Heart left ventricle (tissue), 16 donors: Measurements from ENCODE around the gene FUS. TPM values are rescaled to one million over a fixed set of nuclear protein-coding genes. Genes with fewer than 3 reads are reported as not detected.

Source experiments
- ATAC-seq, 4 donors: fragments of 200-7000 bp; cut with Tn5 transposase; one replicate each; pipeline ENCODE4 v1.9.1; 2020 to 2022; ENCODE audit warnings: moderate library complexity in 4 of 4, mild to moderate bottlenecking in 3 of 4, moderate number of reproducible peaks in 1 of 4
- DNase-seq, 5 donors: peaks; one replicate each; pipeline ENCODE4 v3.0.0-alpha.2; 2020
- H3K27ac ChIP-seq, 12 donors: fragments of 200-600 bp; sonication (generic) in 4 of 12; one replicate each; pipeline versions ENCODE4 v1.5.0 to v1.8.0; 2016 to 2022; ENCODE audit warnings: mild to moderate bottlenecking in 2 of 12
- H3K27me3 ChIP-seq, 9 donors: fragments of 200-600 bp; sonication (generic) in 2 of 9; one replicate each; pipeline versions ENCODE4 v1.5.1 to v1.8.0; 2016 to 2022; ENCODE audit warnings: mild to moderate bottlenecking in 3 of 9
- H3K36me3 ChIP-seq, 9 donors: fragments of 200-600 bp; sonication (generic) in 2 of 9; one replicate each; pipeline versions ENCODE4 v1.5.0 to v1.8.0; 2018 to 2022; ENCODE audit warnings: mild to moderate bottlenecking in 2 of 9
- H3K4me1 ChIP-seq, 12 donors: fragments of 200-600 bp; sonication (generic) in 4 of 12; one replicate each; pipeline versions ENCODE4 v1.5.0 to v1.8.0; 2016 to 2022; ENCODE audit warnings: mild to moderate bottlenecking in 3 of 12
- H3K4me3 ChIP-seq, 12 donors: fragments of 200-600 bp; sonication (generic) in 4 of 12; one replicate each; pipeline versions ENCODE4 v1.5.0 to v1.8.0; 2017 to 2022; ENCODE audit warnings: mild to moderate bottlenecking in 9 of 12, moderate library complexity in 4 of 12
- H3K9me3 ChIP-seq, 12 donors: fragments of 200-600 bp; sonication (generic) in 4 of 12; one replicate each; pipeline versions ENCODE4 v1.5.0 to v1.8.0; 2016 to 2022; ENCODE audit warnings: mild to moderate bottlenecking in 1 of 12
- CTCF ChIP-seq, 12 donors: fragments of 200-600 bp; sonication (generic) in 4 of 12; IDR thresholded peaks; one replicate each; pipeline versions ENCODE4 v1.5.0 to v1.8.0; 2018 to 2022; ENCODE audit warnings: antibody characterized with exemption in 12 of 12, mild to moderate bottlenecking in 5 of 12
- POLR2A ChIP-seq, 2 donors: fragments of 450-650 bp; IDR thresholded peaks; one replicate each; pipeline ENCODE4 v1.6.1; 2017; ENCODE audit warnings: antibody characterized with exemption in 2 of 2, mild to moderate bottlenecking in 2 of 2, moderate library complexity in 2 of 2
- WGBS, 4 donors: extraction: QIAGEN DNeasy Blood & Tissue Kit in 2 of 4; methylation state at CpG; one replicate each; pipeline versions ENCODE4 v1.1.5 to v1.1.7; 2013 to 2018; 5-methylcytosine and 5-hydroxymethylcytosine counted together
- intact Hi-C, 10 donors: fragments of 100-400 bp; cut with DNase I; formaldehyde crosslinking; loops; one replicate each; pipeline versions ENCODE4 v1.11.1 to v1.14.2; 2022
- polyA plus RNA-seq, 2 donors: library from polyadenylated mRNA; stranded (reverse); fragments of 200-250 nt; gene quantifications; one replicate each; pipeline ENCODE4 v1.2.3, GENCODE V29; 2013
- total RNA-seq, 9 donors: library from RNA; depleted of rRNA in 2 of 9; stranded (reverse); fragments of >200 nt in 2 of 9; fragmentation: NEBNext Ultra II Directional in 3 of 9; extraction: Animal tissue kit (Norgen Biotek cat#: 25700) in 3 of 9; gene quantifications; one replicate each; pipeline versions ENCODE4 v1.1.0 to v1.2.4, GENCODE V29; 2016 to 2023
- donor health status: ischemic (EF 13 %, LVEDD 7.1; RV severe dilation, severe dysfunction).
- donor health status: healthy with polysubstance abuse.
- donor health status: DM: no; HTN: yes; CAD: no.
- donor health status: DM: no; HTN: no; CAD: no.
- donor health status: ischemic (EF 25% LVEDD 6.9; RV normal size, moderate dysfunction).
- donor health status: ischemic (EF 25% LVEDD 5.7; RV mildly dilated, moderate dysfunction).
- donor health status: healthy.
- donor health status: DM: yes; HTN: yes; CAD: no.
- donor health status: ischemic (EF 35%, LVEDD 5.7; RV mildly dilated, moderate dysfunction).
- donor health status: nonischemic (EF 11% LVEDD 7.7; RV severe dilation, severe dysfunction).
- donor health status: DM: yes; HTN: yes; CAD: no.
- donor health status: PGD.
- donor health status: ischemic (EF 29% LVEDD 5.4; RV normal size, mild dysfunction).
- donor health status: nonischemic (EF 23%, LVEDD 6.1; RV moderate dilation, normal function).

Gene FUS
- total and polyA plus RNA-seq, 11 donors, result 20.3 to 213 (median 127) TPM

GRCh38 chr16:31183432-31184428 lies 3.8 kb downstream of the FUS start:
- WGBS, 4 donors, result 57 to 63% (median 59%) methylated on average over 10 of the region's 10 CpGs
- TF ChIP-seq CTCF (IDR thresholded peaks at IDR 0.05), result no peak
- no peak for TF ChIP-seq POLR2A (IDR thresholded peaks at IDR 0.05)
- H3K27me3 ChIP-seq, result peaks cover 0 to 5% (median 0%) of the 10 kb centered on the region in 9 donors
- peaks cover 0 to 58% (median 38%) of the 10 kb centered on the region in 12 donors for H3K4me1 ChIP-seq
- H3K4me3 ChIP-seq, result peak overlapping the region in 1 of 12 donors; percentile 95
- DNase-seq (no peak), ATAC-seq (no peak)
- peaks cover 7 to 72% (median 65%) of the 10 kb centered on the region in 9 donors for H3K36me3 ChIP-seq
- H3K9me3 ChIP-seq, result no peaks in the 10 kb centered on the region
- no peak overlapping the region for H3K27ac ChIP-seq
- intact Hi-C loops, result loop anchor here in 8 of 10 donors (2.0 to 10.0 kb wide), 6 partner anchors 15 to 274 kb away; partner anchors contain the start of genes ZNF843 (in 5 of the 8), ARMC5 (in 2 of the 8), ZNF646 (in 1 of the 8) and ZNF668 (in 1 of the 8)

- H3K36me3 ChIP-seq, result peaks cover 10 to 84% (median 76%) of the 10 kb centered on the region in 9 donors
- ATAC-seq (no peak), DNase-seq (no peak)
- TF ChIP-seq CTCF (IDR thresholded peaks at IDR 0.05) (no peak), POLR2A (IDR thresholded peaks at IDR 0.05) (no peak)
- H3K27ac ChIP-seq, result no peak overlapping the region
- H3K4me1 ChIP-seq, result peaks cover 0 to 52% (median 33%) of the 10 kb centered on the region in 12 donors
- no peak overlapping the region for H3K4me3 ChIP-seq
- intact Hi-C loops, result loop anchor here in 7 of 10 donors (5.0 to 10.0 kb wide), 5 partner anchors 110 to 272 kb away; partner anchors contain the start of genes ZNF843 (in 5 of the 7), ARMC5 (in 2 of the 7), ZNF646 (in 1 of the 7) and ZNF668 (in 1 of the 7)
- no peaks in the 10 kb centered on the region for H3K9me3 ChIP-seq
- peaks cover 0 to 5% (median 0%) of the 10 kb centered on the region in 9 donors for H3K27me3 ChIP-seq
- 93 to 96% (median 95%) methylated on average over 14 of the region's 14 CpGs for WGBS, 4 donors
Measured at GRCh38 chr16:31184888-31185287, 4.9 kb downstream of the FUS start.

GRCh38 chr16:31185339-31185738 lies 5.4 kb downstream of the FUS start:
- Histone ChIP-seq H3K9me3 (no peaks in the 10 kb centered on the region), H3K4me1 (peaks cover 0 to 52% (median 33%) of the 10 kb centered on the region in 12 donors), H3K27ac (peak overlapping the region in 1 of 12 donors; percentile 64), H3K27me3 (peaks cover 0 to 2% (median 0%) of the 10 kb centered on the region in 9 donors), H3K4me3 (peak overlapping the region in 1 of 12 donors; percentile 15), H3K36me3 (peaks cover 14 to 88% (median 81%) of the 10 kb centered on the region in 9 donors)
- 63 to 75% (median 67%) methylated on average over 5 of the region's 5 CpGs for WGBS, 4 donors
- DNase-seq (no peak), ATAC-seq (no peak)
- intact Hi-C loops, result loop anchor here in 6 of 10 donors (10.0 kb wide), 3 partner anchors 111 to 269 kb away; partner anchors contain the start of genes ZNF843 (in 4 of the 6), ARMC5 (in 1 of the 6), ZNF646 (in 1 of the 6) and ZNF668 (in 1 of the 6)
- no peak for TF ChIP-seq CTCF (IDR thresholded peaks at IDR 0.05)
- TF ChIP-seq POLR2A (IDR thresholded peaks at IDR 0.05), result no peak
